Astrocyte of the spinal cord (primary cell): Measurements from ENCODE around the gene TMA7.

Experiments
- DNase-seq: peaks from one replicate; pipeline ENCODE4 v3.0.0; 2011; ENCODE audit warnings: low read depth, low spot score
- H3K4me3 ChIP-seq: 2 replicates; pipeline ENCODE4 v1.5.1; 2011; ENCODE audit warnings: low read depth, mild to moderate bottlenecking, low read length, moderate library complexity
- in situ Hi-C: cut with HindIII; loops from 2 replicates; pipeline ENCODE4 v1.10.0; 2017; ENCODE audit warnings: low sequenced_read_pairs
- TF ChIP-seq, protein P1 (sequence below): IDR thresholded peaks from 2 replicates; pipeline ENCODE4 v1.5.1; 2012; ENCODE audit warnings: low read depth, mild to moderate bottlenecking, low read length, inconsistent platforms

TMA7 gene

DNA sequence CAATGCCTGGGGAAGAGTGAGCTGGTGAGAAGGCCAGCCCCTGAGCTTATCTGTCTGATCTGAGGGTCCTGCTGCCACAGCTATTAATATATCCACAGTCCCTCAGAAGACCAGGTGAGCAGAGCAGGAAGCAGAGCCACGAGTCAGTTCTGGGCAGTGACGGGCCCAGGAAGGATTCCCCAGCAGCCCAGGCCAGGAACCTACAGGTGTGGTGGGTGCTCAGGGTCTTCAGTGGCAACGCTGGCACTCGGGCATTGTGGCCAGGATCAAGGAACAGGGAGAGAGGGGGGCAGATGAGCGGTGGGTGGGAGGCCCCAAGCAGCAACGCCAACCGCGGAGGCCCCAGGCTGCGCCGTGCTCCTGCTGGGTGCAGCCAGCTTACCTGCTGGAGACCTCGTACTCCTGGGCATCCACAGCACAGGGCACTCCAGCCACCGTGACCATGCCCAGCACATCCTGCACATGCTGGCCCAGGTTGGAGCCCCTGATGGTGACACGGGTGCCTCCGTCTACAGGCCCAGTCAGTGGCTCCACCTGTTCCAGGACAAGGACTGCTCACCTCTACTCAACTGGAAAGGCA, 22.4 kb upstream of the TMA7 start:
- no peak for DNase-seq
- TF ChIP-seq, protein P1, sequence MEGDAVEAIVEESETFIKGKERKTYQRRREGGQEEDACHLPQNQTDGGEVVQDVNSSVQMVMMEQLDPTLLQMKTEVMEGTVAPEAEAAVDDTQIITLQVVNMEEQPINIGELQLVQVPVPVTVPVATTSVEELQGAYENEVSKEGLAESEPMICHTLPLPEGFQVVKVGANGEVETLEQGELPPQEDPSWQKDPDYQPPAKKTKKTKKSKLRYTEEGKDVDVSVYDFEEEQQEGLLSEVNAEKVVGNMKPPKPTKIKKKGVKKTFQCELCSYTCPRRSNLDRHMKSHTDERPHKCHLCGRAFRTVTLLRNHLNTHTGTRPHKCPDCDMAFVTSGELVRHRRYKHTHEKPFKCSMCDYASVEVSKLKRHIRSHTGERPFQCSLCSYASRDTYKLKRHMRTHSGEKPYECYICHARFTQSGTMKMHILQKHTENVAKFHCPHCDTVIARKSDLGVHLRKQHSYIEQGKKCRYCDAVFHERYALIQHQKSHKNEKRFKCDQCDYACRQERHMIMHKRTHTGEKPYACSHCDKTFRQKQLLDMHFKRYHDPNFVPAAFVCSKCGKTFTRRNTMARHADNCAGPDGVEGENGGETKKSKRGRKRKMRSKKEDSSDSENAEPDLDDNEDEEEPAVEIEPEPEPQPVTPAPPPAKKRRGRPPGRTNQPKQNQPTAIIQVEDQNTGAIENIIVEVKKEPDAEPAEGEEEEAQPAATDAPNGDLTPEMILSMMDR: no peak
- H3K4me3 ChIP-seq: no peak overlapping the region
- in situ Hi-C loops: no loop called here

DNA sequence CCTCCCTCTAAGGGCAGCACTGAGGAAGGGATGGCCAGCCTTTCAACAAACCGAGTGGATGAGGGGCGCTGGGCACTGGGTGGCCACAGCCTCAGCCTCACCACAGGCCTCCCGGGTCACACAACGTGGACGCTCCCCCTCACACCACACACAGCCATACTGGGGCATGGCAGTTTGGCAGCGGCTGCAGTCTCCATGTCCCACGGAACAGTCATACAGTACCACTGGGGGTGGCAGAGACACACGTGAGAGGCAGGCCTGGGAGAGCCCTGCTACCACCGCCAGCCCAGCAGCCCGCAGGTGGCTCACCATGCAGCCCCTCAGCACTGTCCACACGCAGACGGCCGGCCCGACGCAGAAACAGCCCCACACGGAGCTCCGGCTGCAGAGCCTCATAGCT, 21.9 kb upstream of the TMA7 start:
- no peak for DNase-seq

DNA sequence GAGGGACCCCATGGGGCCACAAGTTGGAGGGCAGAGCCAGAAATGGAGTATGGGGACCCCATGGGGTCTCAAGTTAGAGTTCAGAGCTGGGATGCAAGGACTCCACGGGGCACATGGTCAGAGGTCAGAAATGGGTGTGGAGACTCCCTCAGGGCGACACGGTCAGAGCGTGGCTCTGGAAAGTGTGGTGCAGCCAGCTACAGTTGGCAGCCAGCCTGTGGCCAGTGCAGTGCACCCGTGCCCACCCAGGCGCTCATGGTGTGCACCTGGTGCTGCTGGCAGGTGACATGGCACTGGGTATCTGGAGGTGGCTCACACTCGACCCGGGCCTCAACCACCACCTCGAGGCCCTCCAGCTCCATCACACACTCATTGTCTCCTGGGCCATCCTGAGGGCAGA, 21.4 kb upstream of the TMA7 start:
- no peak overlapping the region for H3K4me3 ChIP-seq
- in situ Hi-C loops: no loop called here
- DNase-seq: no peak

More for the DNA sequence above, 21.9 kb upstream of the TMA7 start:
- TF ChIP-seq, protein P1: no peak
- in situ Hi-C loops: no loop called here
- no peak overlapping the region for H3K4me3 ChIP-seq

DNA sequence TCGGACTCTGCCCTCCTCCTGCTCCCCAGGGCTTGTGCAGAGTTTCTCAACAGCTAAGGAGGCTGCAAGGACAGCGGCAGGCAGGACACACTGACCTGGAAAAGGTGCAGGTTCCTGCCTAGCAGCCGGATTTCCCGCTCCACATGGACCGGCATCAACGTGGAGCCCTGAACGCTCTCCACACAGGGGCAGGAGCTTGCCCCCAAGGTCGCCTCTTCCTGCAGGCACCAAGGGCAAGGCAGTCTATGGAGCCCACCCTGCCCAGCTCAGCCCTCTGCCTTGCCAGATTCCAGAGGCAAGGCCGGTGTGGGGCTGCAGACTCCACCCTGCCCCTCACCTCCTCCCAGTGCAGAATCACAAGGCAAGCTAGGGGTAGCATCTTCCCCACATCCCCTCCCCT, 20.9 kb upstream of the TMA7 start:
- TF ChIP-seq, protein P1: no peak
- no peak overlapping the region for H3K4me3 ChIP-seq
- DNase-seq: no peak
- in situ Hi-C loops: no loop called here

More for the DNA sequence above, 21.4 kb upstream of the TMA7 start:
- TF ChIP-seq, protein P1: no peak

DNA sequence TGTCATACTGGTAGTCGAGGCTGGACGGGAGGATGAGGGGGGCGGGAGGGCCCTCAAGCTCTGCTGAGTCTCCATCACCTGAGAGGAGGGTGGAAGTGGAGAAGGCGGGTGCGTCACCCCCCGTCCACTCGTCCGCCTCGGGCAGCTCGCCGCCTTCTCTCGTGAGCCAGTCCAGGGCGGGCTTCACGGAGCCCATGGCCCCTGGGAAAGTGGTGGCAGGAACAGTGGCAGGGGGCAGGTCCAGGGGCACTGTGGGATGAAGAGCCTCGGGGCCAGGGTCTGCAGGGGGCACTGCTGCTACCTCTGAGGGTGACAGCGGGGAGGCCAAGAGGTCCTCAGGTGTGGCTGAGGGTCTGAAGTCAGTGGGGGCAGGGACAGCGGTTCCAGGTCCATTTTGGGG, 20.5 kb upstream of the TMA7 start:
- no peak for DNase-seq
- TF ChIP-seq, protein P1: no peak
- in situ Hi-C loops: no loop called here
- H3K4me3 ChIP-seq: no peak overlapping the region

DNA sequence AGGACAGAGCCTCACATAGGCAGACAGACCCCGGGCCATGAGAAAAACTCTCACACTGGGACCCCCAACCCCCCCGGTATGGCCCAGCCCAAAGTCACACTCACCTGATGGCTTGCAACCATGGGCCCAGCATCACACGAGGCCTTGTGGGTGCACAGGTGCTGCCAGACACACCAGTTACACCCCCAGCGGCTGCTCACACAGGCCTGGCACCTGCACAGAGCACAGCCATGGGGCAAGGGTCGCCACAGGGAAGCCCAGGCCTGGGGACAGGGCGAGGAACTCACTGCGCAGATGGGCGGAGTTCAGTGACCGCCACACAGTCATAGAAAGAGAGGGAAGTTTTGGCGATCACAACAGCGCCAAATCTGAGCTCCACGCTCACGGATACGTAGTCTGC, 19.5 kb upstream of the TMA7 start:
- no peak for DNase-seq
- no peak overlapping the region for H3K4me3 ChIP-seq
- in situ Hi-C loops: no loop called here
- TF ChIP-seq, protein P1: no peak

DNA sequence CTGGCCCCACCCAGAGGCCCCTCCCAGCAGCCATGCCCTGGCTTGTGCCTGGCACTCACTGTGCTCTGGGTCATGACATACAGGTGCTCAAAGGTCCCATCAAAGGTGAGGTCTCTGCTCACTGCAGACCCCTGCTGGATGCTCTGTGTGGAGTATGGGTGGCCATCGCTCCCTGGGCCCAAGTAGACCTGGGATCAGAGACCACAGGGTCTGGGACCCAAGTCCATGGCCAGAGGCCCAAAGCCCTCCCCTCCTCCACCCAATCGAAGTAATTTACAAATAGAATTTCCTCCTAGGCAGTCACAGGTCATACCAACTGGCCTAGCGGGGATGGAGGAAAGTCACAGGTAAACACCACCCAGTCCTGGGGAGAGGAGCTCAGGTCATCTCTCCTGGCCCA, 17.8 kb upstream of the TMA7 start:
- TF ChIP-seq, protein P1: peak; percentile 6
- DNase-seq: no peak
- no peak overlapping the region for H3K4me3 ChIP-seq
- in situ Hi-C loops: no loop called here
